IgD-negative memory B cell (primary cell): ENCODE measurements around the gene SYNM. TPM values are rescaled to one million over a fixed set of nuclear protein-coding genes. Genes with fewer than 3 reads are reported as not detected.
A peak's percentile ranks its signal among the peaks of the same experiment; 100 is the strongest.

ENCODE experiments used
- H3K27ac Mint-ChIP-seq, 3 donors: one replicate each; pipeline ENCODE4 v1.8.0; 2020 to 2022; ENCODE audit warnings: mild to moderate bottlenecking in 3 of 3, mixed read lengths in 3 of 3, moderate library complexity in 1 of 3
- H3K27me3 Mint-ChIP-seq: one replicate; pipeline ENCODE4 v1.8.0; 2021; ENCODE audit warnings: mixed read lengths
- H3K36me3 Mint-ChIP-seq: one replicate; pipeline ENCODE4 v1.8.0; 2020; ENCODE audit warnings: mild to moderate bottlenecking, mixed read lengths
- H3K4me1 Mint-ChIP-seq, 3 donors: one replicate each; pipeline ENCODE4 v1.8.0; 2020 to 2022; ENCODE audit warnings: mixed read lengths in 3 of 3, mild to moderate bottlenecking in 1 of 3
- H3K4me3 Mint-ChIP-seq, 4 donors: one replicate each; pipeline ENCODE4 v1.8.0; 2020 to 2022; ENCODE audit warnings: mild to moderate bottlenecking in 4 of 4, mixed read lengths in 4 of 4, moderate library complexity in 3 of 4
- H3K9me3 Mint-ChIP-seq, 3 donors: one replicate each; pipeline ENCODE4 v1.8.0; 2020 to 2021; ENCODE audit warnings: mixed read lengths in 3 of 3, mild to moderate bottlenecking in 1 of 3
- polyA plus RNA-seq: library from polyadenylated mRNA; unstranded; fragments of 300-500 nt; fragmentation: Illumina TruSeq; gene quantifications from one replicate; pipeline ENCODE4 v1.2.3, GENCODE V29; 2021

Gene SYNM
- polyA plus RNA-seq, 1 donor from 2014 or later: not detected

- no peaks in the 10 kb centered on the region for H3K36me3 Mint-ChIP-seq
- no peak overlapping the region for H3K27ac Mint-ChIP-seq
- H3K4me1 Mint-ChIP-seq: no peaks in the 10 kb centered on the region
- no peaks in the 10 kb centered on the region for H3K9me3 Mint-ChIP-seq
- H3K27me3 Mint-ChIP-seq: peaks cover 16% of the 10 kb centered on the region
- peak overlapping the region in 1 of 4 donors; percentile 60 for H3K4me3 Mint-ChIP-seq
These were observed 14.1 kb downstream of the SYNM start for GRCh38 chr15:99118801-99119546.

- no peak overlapping the region for H3K4me3 Mint-ChIP-seq
- H3K27me3 Mint-ChIP-seq: peaks cover 15% of the 10 kb centered on the region
- H3K36me3 Mint-ChIP-seq: no peaks in the 10 kb centered on the region
- H3K27ac Mint-ChIP-seq: no peak overlapping the region
- H3K9me3 Mint-ChIP-seq: no peaks in the 10 kb centered on the region
- H3K4me1 Mint-ChIP-seq: no peaks in the 10 kb centered on the region
These were observed 15.3 kb downstream of the SYNM start for GRCh38 chr15:99120050-99120777.

GRCh38 chr15:99121207-99121606, 16.3 kb downstream of the SYNM start:
- Mint-ChIP-seq H3K4me3 (no peak overlapping the region), H3K36me3 (no peaks in the 10 kb centered on the region), H3K27ac (no peak overlapping the region), H3K4me1 (no peaks in the 10 kb centered on the region), H3K27me3 (peaks cover 15% of the 10 kb centered on the region), H3K9me3 (no peaks in the 10 kb centered on the region)

- no peaks in the 10 kb centered on the region for H3K36me3 Mint-ChIP-seq
- peaks cover 15% of the 10 kb centered on the region for H3K27me3 Mint-ChIP-seq
- H3K9me3 Mint-ChIP-seq: no peaks in the 10 kb centered on the region
- H3K4me1 Mint-ChIP-seq: no peaks in the 10 kb centered on the region
- H3K4me3 Mint-ChIP-seq: no peak overlapping the region
- H3K27ac Mint-ChIP-seq: no peak overlapping the region
These were observed 17.0 kb downstream of the SYNM start for GRCh38 chr15:99121691-99122410.

GRCh38 chr15:99122831-99123712, 18.2 kb downstream of the SYNM start:
- no peaks in the 10 kb centered on the region for H3K4me1 Mint-ChIP-seq
- no peak overlapping the region for H3K27ac Mint-ChIP-seq
- peaks cover 14% of the 10 kb centered on the region for H3K27me3 Mint-ChIP-seq
- no peaks in the 10 kb centered on the region for H3K9me3 Mint-ChIP-seq
- no peak overlapping the region for H3K4me3 Mint-ChIP-seq
- no peaks in the 10 kb centered on the region for H3K36me3 Mint-ChIP-seq

GRCh38 chr15:99123713-99124451, 19.0 kb downstream of the SYNM start:
- peaks cover 16% of the 10 kb centered on the region for H3K27me3 Mint-ChIP-seq
- no peaks in the 10 kb centered on the region for H3K9me3 Mint-ChIP-seq
- no peak overlapping the region for H3K4me3 Mint-ChIP-seq
- no peaks in the 10 kb centered on the region for H3K4me1 Mint-ChIP-seq
- no peak overlapping the region for H3K27ac Mint-ChIP-seq
- no peaks in the 10 kb centered on the region for H3K36me3 Mint-ChIP-seq

- Mint-ChIP-seq H3K4me3 (no peak overlapping the region), H3K9me3 (no peaks in the 10 kb centered on the region), H3K27me3 (peaks cover 16% of the 10 kb centered on the region), H3K36me3 (no peaks in the 10 kb centered on the region), H3K27ac (no peak overlapping the region), H3K4me1 (peaks cover under 1 to 6% (median 2%) of the 10 kb centered on the region in 3 donors)
These were observed 19.8 kb downstream of the SYNM start for GRCh38 chr15:99124641-99125040.

GRCh38 chr15:99125061-99125891, 20.4 kb downstream of the SYNM start:
- no peaks in the 10 kb centered on the region for H3K9me3 Mint-ChIP-seq
- H3K4me3 Mint-ChIP-seq: no peak overlapping the region
- no peak overlapping the region for H3K27ac Mint-ChIP-seq
- peaks cover 5 to 9% (median 5%) of the 10 kb centered on the region in 3 donors for H3K4me1 Mint-ChIP-seq
- peaks cover 15% of the 10 kb centered on the region for H3K27me3 Mint-ChIP-seq
- no peaks in the 10 kb centered on the region for H3K36me3 Mint-ChIP-seq

- H3K4me1 Mint-ChIP-seq: peaks cover 5 to 9% (median 5%) of the 10 kb centered on the region in 3 donors
These were observed 21.3 kb downstream of the SYNM start for GRCh38 chr15:99126131-99126588.

GRCh38 chr15:99126930-99127329, 22.1 kb downstream of the SYNM start:
- Mint-ChIP-seq H3K27ac (no peak overlapping the region), H3K36me3 (no peaks in the 10 kb centered on the region), H3K9me3 (no peaks in the 10 kb centered on the region), H3K4me1 (peaks cover 5 to 9% (median 6%) of the 10 kb centered on the region in 3 donors), H3K4me3 (no peak overlapping the region), H3K27me3 (peaks cover 10% of the 10 kb centered on the region)

More at GRCh38 chr15:99126131-99126588, 21.3 kb downstream of the SYNM start:
- Mint-ChIP-seq H3K4me3 (no peak overlapping the region), H3K27ac (no peak overlapping the region), H3K27me3 (peaks cover 10% of the 10 kb centered on the region), H3K9me3 (no peaks in the 10 kb centered on the region), H3K36me3 (no peaks in the 10 kb centered on the region)

- Mint-ChIP-seq H3K27ac (no peak overlapping the region), H3K9me3 (no peaks in the 10 kb centered on the region), H3K36me3 (no peaks in the 10 kb centered on the region), H3K4me1 (peaks cover 5 to 9% (median 6%) of the 10 kb centered on the region in 3 donors), H3K4me3 (no peak overlapping the region), H3K27me3 (peaks cover 9% of the 10 kb centered on the region)
These were observed 22.9 kb downstream of the SYNM start for GRCh38 chr15:99127773-99128172.

GRCh38 chr15:99128411-99128810, 23.5 kb downstream of the SYNM start:
- Mint-ChIP-seq H3K9me3 (no peaks in the 10 kb centered on the region), H3K27ac (no peak overlapping the region), H3K4me3 (no peak overlapping the region), H3K4me1 (peaks cover 5 to 9% (median 6%) of the 10 kb centered on the region in 3 donors), H3K27me3 (peaks cover 4% of the 10 kb centered on the region), H3K36me3 (no peaks in the 10 kb centered on the region)

GRCh38 chr15:99129644-99130043, 24.8 kb downstream of the SYNM start:
- Mint-ChIP-seq H3K9me3 (no peaks in the 10 kb centered on the region), H3K27ac (no peak overlapping the region), H3K36me3 (no peaks in the 10 kb centered on the region), H3K4me1 (peaks cover 5 to 9% (median 6%) of the 10 kb centered on the region in 3 donors), H3K27me3 (peaks cover 2% of the 10 kb centered on the region), H3K4me3 (no peak overlapping the region)
